RWPE1 (cell line): ENCODE results near the gene TMEM170A.

Source experiments
- CTCF ChIA-PET: fragments of 350-600 bp; sonication (Branson Sonifier 250); formaldehyde crosslinking; extraction: SDS; loops from one replicate; lab custom pipeline; 2021; lab: Yijun Ruan, JAX
- POLR2A ChIA-PET: fragments of 400-600 bp; formaldehyde crosslinking; extraction: SDS; loops from one replicate; lab custom pipeline; 2020; ENCODE audit warnings: antibody characterized with exemption; ENCODE audit not compliant: low non-redundant PET; lab: Yijun Ruan, JAX
- DNase-seq: peaks from one replicate; pipeline ENCODE4 v3.0.0; 2012; ENCODE audit warnings: low spot score
- H3K27ac ChIP-seq: fragments of 450-650 bp; 2 replicates; pipeline ENCODE4 v1.5.1; 2017
- CTCF ChIP-seq: fragments of 450-650 bp; conservative IDR thresholded peaks from 2 replicates; pipeline ENCODE4 v1.5.1; 2017; ENCODE audit warnings: low read depth, mild to moderate bottlenecking

Gene TMEM170A

GRCh38 chr16:75462806-75463205 is 1.7 kb downstream of the TMEM170A start:
- no peak for DNase-seq
- no peak overlapping the region for H3K27ac ChIP-seq
- POLR2A ChIA-PET, result no interaction called here
- CTCF ChIA-PET, result no interaction called here
- no peak for TF ChIP-seq CTCF

GRCh38 chr16:75461575-75461974 is 2.9 kb downstream of the TMEM170A start:
- POLR2A ChIA-PET, result no interaction called here

GRCh38 chr16:75460446-75460845 is 4.0 kb downstream of the TMEM170A start:
- no peak overlapping the region for H3K27ac ChIP-seq
- ChIA-PET POLR2A (no interaction called here), CTCF (no interaction called here)
- TF ChIP-seq CTCF, result no peak
- DNase-seq, result no peak

More at GRCh38 chr16:75461575-75461974, 2.9 kb downstream of the TMEM170A start:
- TF ChIP-seq CTCF, result no peak
- CTCF ChIA-PET, result no interaction called here
- DNase-seq, result no peak
- H3K27ac ChIP-seq, result no peak overlapping the region

- ChIA-PET POLR2A (no interaction called here), CTCF (no interaction called here)
- H3K27ac ChIP-seq, result 0 out of 2 replicates have a peak overlapping the region, but pooled peaks have one; percentile 4
- no peak for DNase-seq
- TF ChIP-seq CTCF, result no peak
Observed at GRCh38 chr16:75459691-75460090, 4.8 kb downstream of the TMEM170A start.

- ChIA-PET CTCF (interaction anchor here (0.9 kb wide), 1 partner anchor 259 kb away, joined by 4 read pairs; no protein-coding TSS in a partner anchor), POLR2A (no interaction called here)
- no peak for DNase-seq
- no peak overlapping the region for H3K27ac ChIP-seq
- no peak for TF ChIP-seq CTCF
Observed at GRCh38 chr16:75458439-75458838, 6.0 kb downstream of the TMEM170A start.

GRCh38 chr16:75458029-75458428 is 6.5 kb downstream of the TMEM170A start:
- no peak for DNase-seq
- ChIA-PET CTCF (interaction anchor here (0.9 kb wide), 1 partner anchor 259 kb away, joined by 4 read pairs; no protein-coding TSS in a partner anchor), POLR2A (no interaction called here)
- no peak overlapping the region for H3K27ac ChIP-seq
- no peak for TF ChIP-seq CTCF
